Fibroblast of lung (primary cell): ENCODE results near the gene KLK14. TPM values are rescaled to one million over a fixed set of nuclear protein-coding genes. Genes with fewer than 3 reads are reported as not detected.

Experiments used
- DNase-seq, 2 donors: peaks; one replicate each; pipeline versions ENCODE4 v3.0.0 to v3.0.0-alpha.2; 2010; ENCODE audit warnings: low read depth in 2 of 2
- H2AFZ ChIP-seq: 2 replicates; pipeline ENCODE4 v1.5.1; 2012; ENCODE audit warnings: low read length, control low read depth, inconsistent platforms
- H3K27ac ChIP-seq: 2 replicates; pipeline ENCODE4 v1.5.1; 2011; ENCODE audit warnings: low read length, control low read depth; ENCODE audit not compliant: insufficient read depth
- H3K27me3 ChIP-seq: 2 replicates; pipeline ENCODE4 v1.5.1; 2011; ENCODE audit warnings: mild to moderate bottlenecking, low read length; ENCODE audit not compliant: control insufficient read depth, insufficient read depth
- H3K36me3 ChIP-seq: 2 replicates; pipeline ENCODE4 v1.5.1; 2011; ENCODE audit warnings: low read length; ENCODE audit not compliant: control insufficient read depth, insufficient read depth
- H3K4me1 ChIP-seq: 2 replicates; pipeline ENCODE4 v1.5.1; 2011; ENCODE audit warnings: low read length; ENCODE audit not compliant: control insufficient read depth, insufficient read depth; ENCODE audit errors: extremely low read depth
- H3K4me2 ChIP-seq: 2 replicates; pipeline ENCODE4 v1.5.1; 2011; ENCODE audit warnings: low read length, control low read depth; ENCODE audit not compliant: insufficient read depth; ENCODE audit errors: extremely low read depth
- H3K4me3 ChIP-seq, 4 experiments: fragments of 200-600 bp in 1 of 4; sonication (generic) in 1 of 4; replicated peaks in 1 of 4; 2 replicates each; pipeline ENCODE4 v1.5.1; 2011 to 2016; ENCODE audit warnings: low read length in 4 of 4, low read depth in 3 of 4, mild to moderate bottlenecking in 3 of 4, control low read depth in 2 of 4, inconsistent platforms in 1 of 4, mixed read lengths in 1 of 4; ENCODE audit not compliant: insufficient read depth in 1 of 4; ENCODE audit errors: control extremely low read depth in 1 of 4
- H3K79me2 ChIP-seq: 2 replicates; pipeline ENCODE4 v1.5.1; 2012; ENCODE audit warnings: mild to moderate bottlenecking, low read length, inconsistent platforms; ENCODE audit not compliant: control insufficient read depth, insufficient read depth
- H3K9ac ChIP-seq: 2 replicates; pipeline ENCODE4 v1.5.1; 2011; ENCODE audit warnings: mild to moderate bottlenecking, low read length, control low read depth; ENCODE audit not compliant: insufficient read depth
- H3K9me3 ChIP-seq: 2 replicates; pipeline ENCODE4 v1.5.1; 2012; ENCODE audit warnings: low read depth, low read length; ENCODE audit not compliant: control insufficient read depth, insufficient read depth
- H4K20me1 ChIP-seq: 2 replicates; pipeline ENCODE4 v1.5.1; 2011; ENCODE audit warnings: low read length; ENCODE audit not compliant: control insufficient read depth, insufficient read depth; ENCODE audit errors: extremely low read depth
- EZH2 ChIP-seq: IDR thresholded peaks from 2 replicates; pipeline ENCODE4 v1.5.1; 2012; ENCODE audit warnings: low read length, control low read depth, mild to moderate bottlenecking; ENCODE audit errors: missing control alignments
- polyA plus RNA-seq, 2 donors: library from polyadenylated mRNA; depleted of rRNA in 1 of 2; stranded (reverse) in 1 of 2; unstranded in 1 of 2; fragments of >200 nt; gene quantifications; 2 replicates each; pipeline ENCODE4 v1.2.1, GENCODE V29; 2011 to 2012; ENCODE audit warnings: missing spikeins in 1 of 2
- total RNA-seq: library from RNA; depleted of rRNA; stranded (reverse); fragments of >200 nt; gene quantifications from 2 replicates; pipeline ENCODE4 v1.2.1, GENCODE V29; 2014
- TF ChIP-seq, protein P1 (sequence below), 2 donors: IDR thresholded peaks in 1 of 2; conservative IDR thresholded peaks in 1 of 2; 1 replicate in 1 of 2; 2 replicates in 1 of 2; pipeline ENCODE4 v1.5.1; 2011 to 2012; ENCODE audit warnings: low read length in 2 of 2, control low read depth in 1 of 2, inconsistent platforms in 1 of 2, low read depth in 1 of 2, mild to moderate bottlenecking in 1 of 2

KLK14 gene
- total and polyA plus RNA-seq, 2 donors (not counting 1 experiment from before 2014, with no cell fraction given) = not detected

DNA sequence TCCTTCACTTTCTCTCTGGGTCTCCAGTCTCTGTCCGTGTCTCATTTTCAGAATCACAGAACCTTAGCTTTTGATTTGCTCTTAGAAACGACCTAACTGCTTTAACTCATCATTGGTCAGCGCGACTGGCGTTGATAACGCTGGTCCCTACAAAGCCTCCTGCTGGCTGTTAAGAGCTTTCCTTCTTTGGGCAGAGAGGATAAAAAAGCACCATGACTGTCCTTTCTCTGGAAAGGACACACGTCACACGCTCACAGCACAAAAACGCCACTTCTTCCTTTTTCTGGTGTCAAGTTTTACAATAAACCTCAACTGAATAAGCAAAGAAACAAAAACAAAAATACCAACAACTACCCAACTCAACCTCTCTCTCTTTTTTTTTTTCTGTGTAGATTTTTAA, 46.2 kb downstream of the KLK14 start:
- Histone ChIP-seq H3K27ac (no peak overlapping the region), H4K20me1 (no peaks in the 10 kb centered on the region), H2AFZ (no peak overlapping the region), H3K27me3 (no peaks in the 10 kb centered on the region), H3K4me2 (no peak overlapping the region), H3K9ac (no peak overlapping the region), H3K79me2 (no peaks in the 10 kb centered on the region), H3K4me3 (no peak overlapping the region), H3K9me3 (no peaks in the 10 kb centered on the region), H3K4me1 (no peaks in the 10 kb centered on the region), H3K36me3 (no peaks in the 10 kb centered on the region)
- no peak for TF ChIP-seq EZH2
- TF ChIP-seq, protein P1, sequence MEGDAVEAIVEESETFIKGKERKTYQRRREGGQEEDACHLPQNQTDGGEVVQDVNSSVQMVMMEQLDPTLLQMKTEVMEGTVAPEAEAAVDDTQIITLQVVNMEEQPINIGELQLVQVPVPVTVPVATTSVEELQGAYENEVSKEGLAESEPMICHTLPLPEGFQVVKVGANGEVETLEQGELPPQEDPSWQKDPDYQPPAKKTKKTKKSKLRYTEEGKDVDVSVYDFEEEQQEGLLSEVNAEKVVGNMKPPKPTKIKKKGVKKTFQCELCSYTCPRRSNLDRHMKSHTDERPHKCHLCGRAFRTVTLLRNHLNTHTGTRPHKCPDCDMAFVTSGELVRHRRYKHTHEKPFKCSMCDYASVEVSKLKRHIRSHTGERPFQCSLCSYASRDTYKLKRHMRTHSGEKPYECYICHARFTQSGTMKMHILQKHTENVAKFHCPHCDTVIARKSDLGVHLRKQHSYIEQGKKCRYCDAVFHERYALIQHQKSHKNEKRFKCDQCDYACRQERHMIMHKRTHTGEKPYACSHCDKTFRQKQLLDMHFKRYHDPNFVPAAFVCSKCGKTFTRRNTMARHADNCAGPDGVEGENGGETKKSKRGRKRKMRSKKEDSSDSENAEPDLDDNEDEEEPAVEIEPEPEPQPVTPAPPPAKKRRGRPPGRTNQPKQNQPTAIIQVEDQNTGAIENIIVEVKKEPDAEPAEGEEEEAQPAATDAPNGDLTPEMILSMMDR (conservative IDR thresholded peaks at IDR 0.05 in 1 of 2, IDR thresholded peaks at IDR 0.05 in 1 of 2; ENCODE audit: low read depth in 1 of 2, low read length in 2 of 2) = no peak
- no peak for DNase-seq

DNA sequence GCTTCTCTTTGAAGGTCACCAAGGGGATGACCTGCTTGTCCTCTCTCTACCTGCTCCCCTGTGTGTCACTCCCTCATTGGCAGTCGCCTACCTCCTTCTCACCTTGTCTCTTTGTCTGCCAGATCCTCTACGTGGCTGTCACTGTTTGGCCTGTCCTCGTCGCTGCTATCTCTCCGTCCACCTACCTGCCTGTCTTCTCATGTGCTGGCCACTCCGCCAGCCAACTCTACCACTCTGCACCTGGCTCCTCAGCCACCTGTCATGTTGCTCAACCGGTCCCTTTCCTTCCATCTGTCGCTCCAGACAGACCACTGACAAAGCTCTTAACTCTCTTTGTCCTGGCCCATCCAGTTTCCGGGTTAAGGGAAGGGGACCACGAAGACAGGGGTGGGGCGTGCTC, 48.0 kb downstream of the KLK14 start, which contains the start of gene KLK12:
Gene KLK12 (minus strand): TSS at position 299 of the 400 bp plus-strand sequence. CDS start 381 bp downstream, outside the sequence.
- Histone ChIP-seq H2AFZ (no peak within 1 kb of the TSS), H3K9ac (no peak within 1 kb of the TSS), H3K4me2 (no peak within 1 kb of the TSS), H3K79me2 (no peaks in the 10 kb centered on the region), H4K20me1 (no peaks in the 10 kb centered on the region), H3K4me1 (no peaks in the 10 kb centered on the region), H3K27ac (no peak within 1 kb of the TSS), H3K4me3 (no peak within 1 kb of the TSS), H3K27me3 (no peaks in the 10 kb centered on the region), H3K9me3 (no peaks in the 10 kb centered on the region), H3K36me3 (no peaks in the 10 kb centered on the region)
- no peak for TF ChIP-seq EZH2
- TF ChIP-seq, protein P1 (conservative IDR thresholded peaks at IDR 0.05 in 1 of 2, IDR thresholded peaks at IDR 0.05 in 1 of 2; ENCODE audit: low read depth in 1 of 2, low read length in 2 of 2) = no peak
- no peak for DNase-seq

DNA sequence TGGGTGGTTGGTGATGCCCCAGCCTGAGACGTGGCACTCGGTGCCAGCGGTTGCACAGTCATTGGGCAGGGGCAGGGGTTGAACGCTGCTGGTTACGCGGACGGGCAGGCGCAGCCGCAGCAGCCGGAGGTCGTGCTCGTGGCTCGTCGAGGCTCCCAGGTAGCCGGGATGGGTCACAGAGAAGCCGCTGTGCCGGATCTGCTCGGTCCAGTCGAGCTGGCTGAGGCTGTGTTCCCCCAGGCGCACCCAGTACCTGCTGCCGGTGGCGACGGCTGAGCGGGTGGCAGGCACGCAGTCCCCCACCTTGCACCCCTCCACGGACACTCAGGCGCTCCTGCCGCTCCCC, 50.8 kb downstream of the KLK14 start:
- Histone ChIP-seq H3K36me3 (no peaks in the 10 kb centered on the region), H3K79me2 (no peaks in the 10 kb centered on the region), H3K27ac (no peak overlapping the region), H3K4me1 (no peaks in the 10 kb centered on the region), H3K9ac (no peak overlapping the region), H3K9me3 (no peaks in the 10 kb centered on the region), H3K4me2 (no peak overlapping the region), H4K20me1 (no peaks in the 10 kb centered on the region), H3K27me3 (no peaks in the 10 kb centered on the region), H3K4me3 (no peak overlapping the region), H2AFZ (no peak overlapping the region)
- DNase-seq = no peak
- no peak for TF ChIP-seq EZH2
- TF ChIP-seq, protein P1 (conservative IDR thresholded peaks at IDR 0.05 in 1 of 2, IDR thresholded peaks at IDR 0.05 in 1 of 2; ENCODE audit: low read depth in 1 of 2, low read length in 2 of 2) = no peak
